Natural killer cell (primary cell): Measurements from ENCODE around the gene EXOSC1. TPM values are rescaled to one million over a fixed set of nuclear protein-coding genes. Genes with fewer than 3 reads are reported as not detected.
A peak's percentile ranks its signal among the peaks of the same experiment; 100 is the strongest.

Experiments
- ATAC-seq, 3 donors: fragments of 150-1000 bp in 2 of 3; fragments of 200-7000 bp in 1 of 3; cut with Tn5 transposase; 1 replicate in 1 of 3; 2 replicates in 2 of 3; pipeline ENCODE4 v1.10.0; 2021; ENCODE audit warnings: mild to moderate bottlenecking in 2 of 3, moderate library complexity in 2 of 3
- DNase-seq, 2 donors: peaks; one replicate each; pipeline versions ENCODE4 v3.0.0 to v3.0.0-alpha.2; 2013 to 2021; ENCODE audit warnings: mixed read lengths in 1 of 2
- H3K27ac ChIP-seq: one replicate; pipeline ENCODE4 v1.5.1; 2013; ENCODE audit warnings: mild to moderate bottlenecking, low read length
- H3K27me3 ChIP-seq: one replicate; pipeline ENCODE4 v1.6.1; 2013; ENCODE audit warnings: low read length; ENCODE audit not compliant: control insufficient read depth, insufficient read depth
- H3K36me3 ChIP-seq: one replicate; pipeline ENCODE4 v1.6.1; 2013; ENCODE audit warnings: low read length; ENCODE audit not compliant: control insufficient read depth, insufficient read depth
- H3K4me1 ChIP-seq: one replicate; pipeline ENCODE4 v1.6.1; 2013; ENCODE audit warnings: low read length; ENCODE audit not compliant: control insufficient read depth, insufficient read depth
- H3K4me3 ChIP-seq: one replicate; pipeline ENCODE4 v1.5.1; 2013; ENCODE audit warnings: low read length
- H3K9me3 ChIP-seq: one replicate; pipeline ENCODE4 v1.6.1; 2013; ENCODE audit warnings: low read length; ENCODE audit not compliant: control insufficient read depth, insufficient read depth
- H3K27ac Mint-ChIP-seq, 2 donors: one replicate each; pipeline ENCODE4 v1.8.0; 2022; ENCODE audit warnings: mild to moderate bottlenecking in 2 of 2, mixed read lengths in 2 of 2, moderate library complexity in 1 of 2
- H3K27me3 Mint-ChIP-seq, 2 donors: one replicate each; pipeline ENCODE4 v1.8.0; 2022; ENCODE audit warnings: low read depth in 2 of 2, mixed read lengths in 2 of 2
- H3K36me3 Mint-ChIP-seq: one replicate; pipeline ENCODE4 v1.8.0; 2022; ENCODE audit warnings: mixed read lengths
- H3K4me1 Mint-ChIP-seq, 2 donors: one replicate each; pipeline ENCODE4 v1.8.0; 2022; ENCODE audit warnings: mixed read lengths in 2 of 2
- H3K4me3 Mint-ChIP-seq: one replicate; pipeline ENCODE4 v1.8.0; 2022; ENCODE audit warnings: mild to moderate bottlenecking, moderate library complexity, mixed read lengths
- H3K9me3 Mint-ChIP-seq, 2 donors: one replicate each; pipeline ENCODE4 v1.8.0; 2022; ENCODE audit warnings: mixed read lengths in 2 of 2
- WGBS: methylation state at CpG from one replicate; pipeline ENCODE4 v1.1.7; 2013; ENCODE audit warnings: missing lambda C conversion rate; ENCODE audit not compliant: insufficient coverage; 5-methylcytosine and 5-hydroxymethylcytosine counted together
- intact Hi-C: fragments of 100-400 bp; cut with micrococcal nuclease; formaldehyde crosslinking; loops from one replicate; pipeline ENCODE4 v1.14.2; 2022
- total RNA-seq, 4 donors: library from RNA; stranded (reverse); fragments of 120-200 nt in 1 of 4; gene quantifications; one replicate each; pipeline versions ENCODE4 v1.2.3 to v1.2.4, GENCODE V29; 2013 to 2022
- TF ChIP-seq, protein P1 (sequence below): fragments of 200-600 bp; IDR thresholded peaks from one replicate; pipeline ENCODE4 v1.8.0; 2022; ENCODE audit warnings: antibody characterized with exemption

EXOSC1 gene
- total RNA-seq, 3 donors from 2014 or later (not counting 1 experiment from before 2014, with no cell fraction given): 36.9 to 44.4 (median 37.6) TPM

DNA sequence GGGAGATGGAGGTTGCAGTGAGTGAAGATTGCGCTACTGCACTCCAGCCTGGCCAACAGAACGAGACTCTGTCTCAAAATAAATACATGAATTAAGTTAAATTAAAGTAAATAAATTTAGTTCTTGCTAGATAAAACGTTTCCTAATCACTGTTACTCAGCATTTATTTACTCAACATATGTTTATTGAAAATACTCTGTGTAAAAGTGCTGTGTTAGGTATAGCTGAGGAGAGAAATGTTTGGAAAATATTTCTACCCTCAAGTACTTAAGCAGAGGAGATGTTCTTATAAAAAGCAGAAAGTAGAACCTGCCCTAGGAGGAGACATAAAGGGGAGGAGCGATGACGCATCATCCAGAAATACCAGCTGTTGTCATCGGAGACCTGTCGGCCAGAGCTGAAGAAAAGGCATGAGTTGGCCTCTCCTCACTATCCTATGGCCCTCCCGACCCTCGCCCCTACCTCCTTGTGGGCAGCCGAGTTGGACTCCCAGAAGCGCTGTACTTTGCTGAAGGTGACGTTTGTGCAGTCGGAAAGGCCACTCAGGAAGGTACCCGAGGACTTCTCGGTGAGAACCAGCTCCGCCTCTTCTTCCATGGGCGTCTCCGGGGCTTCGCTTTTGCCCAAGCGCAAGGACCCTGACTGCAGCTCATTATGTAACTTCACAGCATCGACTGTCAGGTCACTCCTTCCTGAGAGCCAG, 45.8 kb downstream of the EXOSC1 start:
- peak overlapping the region; percentile 82 for H3K4me3 ChIP-seq
- intact Hi-C loops: loop anchor here (1.0 to 10.0 kb wide), 4 partner anchors 15 to 99 kb away; partner anchors contain the start of genes EXOSC1, FRAT2, MMS19 and UBTD1
- DNase-seq: peak; percentile 25 to 40
- TF ChIP-seq, protein P1, sequence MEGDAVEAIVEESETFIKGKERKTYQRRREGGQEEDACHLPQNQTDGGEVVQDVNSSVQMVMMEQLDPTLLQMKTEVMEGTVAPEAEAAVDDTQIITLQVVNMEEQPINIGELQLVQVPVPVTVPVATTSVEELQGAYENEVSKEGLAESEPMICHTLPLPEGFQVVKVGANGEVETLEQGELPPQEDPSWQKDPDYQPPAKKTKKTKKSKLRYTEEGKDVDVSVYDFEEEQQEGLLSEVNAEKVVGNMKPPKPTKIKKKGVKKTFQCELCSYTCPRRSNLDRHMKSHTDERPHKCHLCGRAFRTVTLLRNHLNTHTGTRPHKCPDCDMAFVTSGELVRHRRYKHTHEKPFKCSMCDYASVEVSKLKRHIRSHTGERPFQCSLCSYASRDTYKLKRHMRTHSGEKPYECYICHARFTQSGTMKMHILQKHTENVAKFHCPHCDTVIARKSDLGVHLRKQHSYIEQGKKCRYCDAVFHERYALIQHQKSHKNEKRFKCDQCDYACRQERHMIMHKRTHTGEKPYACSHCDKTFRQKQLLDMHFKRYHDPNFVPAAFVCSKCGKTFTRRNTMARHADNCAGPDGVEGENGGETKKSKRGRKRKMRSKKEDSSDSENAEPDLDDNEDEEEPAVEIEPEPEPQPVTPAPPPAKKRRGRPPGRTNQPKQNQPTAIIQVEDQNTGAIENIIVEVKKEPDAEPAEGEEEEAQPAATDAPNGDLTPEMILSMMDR: no peak
- peak overlapping the region; percentile 96 for H3K4me3 Mint-ChIP-seq
- no peaks in the 10 kb centered on the region for H3K27me3 Mint-ChIP-seq
- no peaks in the 10 kb centered on the region for H3K36me3 Mint-ChIP-seq
- H3K4me1 Mint-ChIP-seq: peaks cover 14 to 15% of the 10 kb centered on the region in 2 donors
- peaks cover 20% of the 10 kb centered on the region for H3K4me1 ChIP-seq
- H3K27ac ChIP-seq: peak overlapping the region; percentile 94
- H3K9me3 ChIP-seq: no peaks in the 10 kb centered on the region
- H3K9me3 Mint-ChIP-seq: no peaks in the 10 kb centered on the region
- H3K27ac Mint-ChIP-seq: peak overlapping the region; percentile 91 to 97
- WGBS: 44% methylated on average over 18 of the region's 21 CpGs
- ATAC-seq: peak in 1 of 3 donors; percentile 8
- no peaks in the 10 kb centered on the region for H3K27me3 ChIP-seq
- peaks cover 8% of the 10 kb centered on the region for H3K36me3 ChIP-seq

DNA sequence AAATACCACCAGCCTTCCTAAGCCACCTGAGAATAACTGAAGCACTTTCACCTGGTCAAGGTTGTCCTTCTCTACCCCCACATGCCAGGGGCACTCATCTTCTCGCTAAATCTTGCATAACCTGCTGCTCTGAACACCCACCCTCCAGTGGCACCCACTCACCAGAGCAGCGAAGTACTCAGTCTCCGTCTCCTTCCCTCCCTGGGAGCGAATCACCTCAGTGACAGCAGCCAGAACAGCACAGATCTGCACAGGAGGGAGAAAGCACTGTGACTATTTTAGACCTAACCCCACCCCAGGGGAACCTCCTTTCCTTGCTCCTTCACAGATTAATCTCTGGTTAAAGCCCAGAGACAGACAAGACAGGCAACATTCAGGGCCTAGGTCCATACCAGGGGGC, 49.8 kb downstream of the EXOSC1 start:
- intact Hi-C loops: no loop called here

DNA sequence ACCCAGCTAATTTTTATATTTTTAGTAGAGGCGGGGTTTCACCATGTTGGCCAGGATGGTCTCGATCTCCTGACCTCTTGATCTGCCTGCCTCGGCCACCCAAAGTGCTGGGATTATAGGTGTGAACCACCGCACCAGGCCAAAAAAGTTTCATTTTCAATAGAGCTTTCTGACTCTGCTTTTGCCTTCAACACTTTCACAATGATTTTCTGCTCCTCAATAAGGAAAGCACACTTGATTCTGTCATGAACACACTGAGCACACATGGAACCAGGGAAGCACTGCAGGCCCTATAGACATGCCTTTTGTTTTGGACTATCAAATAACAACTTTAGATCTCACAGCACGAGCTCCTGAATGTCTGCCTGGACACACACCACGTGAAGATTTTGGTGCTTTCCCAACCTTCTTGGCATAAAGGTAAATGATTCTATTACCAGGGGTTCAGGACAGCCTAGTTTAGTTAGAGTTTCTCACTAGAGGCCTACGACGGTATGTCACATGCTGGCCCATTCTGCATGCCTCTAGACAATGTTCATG, 52.7 kb downstream of the EXOSC1 start:
- Mint-ChIP-seq H3K36me3 (no peaks in the 10 kb centered on the region), H3K27me3 (no peaks in the 10 kb centered on the region), H3K27ac (no peak overlapping the region), H3K9me3 (no peaks in the 10 kb centered on the region), H3K4me1 (no peaks in the 10 kb centered on the region), H3K4me3 (no peak overlapping the region)
- TF ChIP-seq, protein P1: no peak
- Histone ChIP-seq H3K9me3 (no peaks in the 10 kb centered on the region), H3K27me3 (no peaks in the 10 kb centered on the region), H3K4me3 (no peak overlapping the region), H3K4me1 (no peaks in the 10 kb centered on the region), H3K36me3 (peaks cover 32% of the 10 kb centered on the region), H3K27ac (no peak overlapping the region)
- no peak for DNase-seq
- no peak for ATAC-seq
- intact Hi-C loops: no loop called here
- 87% methylated on average over 8 of the region's 8 CpGs for WGBS

More for the DNA sequence above, 49.8 kb downstream of the EXOSC1 start:
- Mint-ChIP-seq H3K9me3 (no peaks in the 10 kb centered on the region), H3K36me3 (no peaks in the 10 kb centered on the region), H3K4me3 (no peak overlapping the region), H3K27ac (no peak overlapping the region), H3K4me1 (peaks cover 9 to 10% of the 10 kb centered on the region in 2 donors), H3K27me3 (no peaks in the 10 kb centered on the region)
- peaks cover 13% of the 10 kb centered on the region for H3K4me1 ChIP-seq
- ATAC-seq: no peak
- 78% methylated on average over 4 of the region's 4 CpGs for WGBS
- no peak overlapping the region for H3K4me3 ChIP-seq
- no peak for DNase-seq
- H3K27me3 ChIP-seq: no peaks in the 10 kb centered on the region
- H3K36me3 ChIP-seq: peaks cover 17% of the 10 kb centered on the region
- no peaks in the 10 kb centered on the region for H3K9me3 ChIP-seq
- no peak overlapping the region for H3K27ac ChIP-seq
- TF ChIP-seq, protein P1: no peak
